ENCODE measurements around the gene ZNF750. TPM values are rescaled to one million over a fixed set of nuclear protein-coding genes. Genes with fewer than 3 reads are reported as not detected.

ZNF750 gene
- total and polyA plus RNA-seq, 2 donors (not counting 3 experiments of a cell fraction or from before 2014, with no cell fraction given), result 0.15 to 0.80 TPM

GRCh38 chr17:82880620-82881323 lies 41.0 kb upstream of the ZNF750 start:
- peaks cover 23% of the 10 kb centered on the region for H3K4me1 ChIP-seq (ENCODE audit: control insufficient read depth, extremely low read depth, insufficient read depth, low read length)
- no peaks in the 10 kb centered on the region for H3K27me3 ChIP-seq (ENCODE audit: control insufficient read depth in 2 of 2, insufficient read depth in 2 of 2, low read length in 2 of 2)
- H3K9me3 ChIP-seq (replicated peaks; ENCODE audit: control insufficient read depth, insufficient read depth, low read length), result no peaks in the 10 kb centered on the region
- TF ChIP-seq POLR2A (IDR thresholded peaks at IDR 0.05; ENCODE audit: low read depth, low read length) (no peak), CTCF (IDR thresholded peaks at IDR 0.05; ENCODE audit: extremely low read depth in 1 of 2, insufficient read depth in 1 of 2, low read depth in 1 of 2, low read length in 2 of 2) (no peak), MAX (IDR thresholded peaks at IDR 0.05; ENCODE audit: insufficient read depth, insufficient read length) (no peak), EZH2 (IDR thresholded peaks at IDR 0.05; ENCODE audit: borderline replicate concordance, low read depth, low read length, severe bottlenecking) (no peak), GATA2 (IDR thresholded peaks at IDR 0.05; ENCODE audit: insufficient read depth, insufficient read length, low read depth, low read length) (no peak), POLR2AphosphoS5 (IDR thresholded peaks at IDR 0.05; ENCODE audit: insufficient read depth, low read depth, low read length) (no peak), JUN (IDR thresholded peaks at IDR 0.05; ENCODE audit: borderline replicate concordance, insufficient read depth, insufficient read length, low read depth) (no peak), FOS (IDR thresholded peaks at IDR 0.05; ENCODE audit: borderline replicate concordance, insufficient read depth, low read length) (no peak), MYC (IDR thresholded peaks at IDR 0.05; ENCODE audit: low read depth, low read length) (no peak)
- no peak overlapping the region for H3K4me2 ChIP-seq (ENCODE audit: insufficient read depth, low read length)
- H3K27ac ChIP-seq (ENCODE audit: insufficient read depth, low read depth, low read length), result no peak overlapping the region
- FAIRE-seq (no peak), DNase-seq (ENCODE audit: low read depth, low spot score) (no peak)
- H2AFZ ChIP-seq (ENCODE audit: low read depth, low read length), result no peak overlapping the region
- H3K36me3 ChIP-seq (ENCODE audit: control insufficient read depth in 2 of 2, extremely low read depth in 1 of 2, insufficient read depth in 2 of 2, low read length in 2 of 2), result peaks cover 0 to 2% of the 10 kb centered on the region in 2 experiments
- ChIA-PET CTCF (interaction anchor here (1.1 kb wide), 1 partner anchor 37 kb away, joined by 3 read pairs; no protein-coding TSS in a partner anchor), POLR2A (no interaction called here)
- no peak overlapping the region for H3K4me3 ChIP-seq (replicated peaks in 1 of 3; ENCODE audit: insufficient read depth in 1 of 3, low read depth in 1 of 3, low read length in 3 of 3)
- peaks cover 50% of the 10 kb centered on the region for H3K79me2 ChIP-seq (ENCODE audit: control insufficient read depth, insufficient read depth, low read length)
- no peaks in the 10 kb centered on the region for H3K9me1 ChIP-seq (replicated peaks; ENCODE audit: control insufficient read depth, extremely low read depth, insufficient read depth, low read length)
- intact Hi-C loops (cut with micrococcal nuclease) (no loop called here), dilution Hi-C loops (cut with MboI; ENCODE audit: extremely low pct_ligation_motif_present, low sequenced_read_pairs) (no loop called here)
- no peaks in the 10 kb centered on the region for H4K20me1 ChIP-seq (replicated peaks; ENCODE audit: control insufficient read depth, extremely low read depth, insufficient read depth, low read length)
- H3K9ac ChIP-seq (replicated peaks; ENCODE audit: extremely low read depth, insufficient read depth, low read length), result no peak overlapping the region
- BruUV-seq (replicated peaks), result no TSS peak
